GM15510 (cell line): ENCODE data around the gene TSPAN14.

Source experiments
- POLR2A ChIP-seq: IDR thresholded peaks from 3 replicates; pipeline ENCODE4 v1.6.1; 2011; ENCODE audit warnings: borderline replicate concordance; ENCODE audit not compliant: insufficient read length; ENCODE audit errors: extremely low read depth

TSPAN14 gene

GRCh38 chr10:80466724-80467326, 12.7 kb downstream of the TSPAN14 start:
- no peak for TF ChIP-seq POLR2A

GRCh38 chr10:80468002-80468401, 13.9 kb downstream of the TSPAN14 start:
- TF ChIP-seq POLR2A: no peak

DNA sequence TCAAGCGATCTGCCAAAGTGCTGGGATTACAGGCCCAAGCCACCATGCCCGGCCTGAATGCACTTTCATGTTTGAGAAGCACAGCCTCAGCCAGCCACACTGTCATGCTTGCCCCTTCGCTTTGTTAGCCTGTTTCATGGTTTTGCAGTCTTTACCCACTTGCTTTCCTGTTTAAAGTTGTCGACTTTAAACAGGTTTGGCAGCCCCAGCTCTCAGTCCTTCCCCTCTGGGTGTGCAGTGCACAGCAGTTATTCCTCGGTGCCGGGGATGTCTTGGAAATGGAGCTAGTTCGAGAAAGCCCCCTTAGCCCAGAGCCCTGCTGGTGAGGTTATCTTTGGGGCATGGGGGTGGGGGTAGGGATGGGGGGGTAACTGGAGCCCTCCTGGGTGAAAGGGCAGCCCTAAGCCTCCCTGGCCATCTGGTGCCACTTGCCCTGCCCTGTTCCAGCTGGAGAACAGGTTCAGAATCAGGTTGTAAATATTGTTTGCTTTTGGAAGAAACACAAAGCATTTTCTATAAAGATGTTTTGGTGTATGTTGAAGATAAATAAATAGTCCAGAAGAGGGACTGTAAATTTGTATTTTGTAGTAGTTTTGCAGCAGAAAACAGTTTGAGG, 14.8 kb downstream of the TSPAN14 start:
- no peak for TF ChIP-seq POLR2A

DNA sequence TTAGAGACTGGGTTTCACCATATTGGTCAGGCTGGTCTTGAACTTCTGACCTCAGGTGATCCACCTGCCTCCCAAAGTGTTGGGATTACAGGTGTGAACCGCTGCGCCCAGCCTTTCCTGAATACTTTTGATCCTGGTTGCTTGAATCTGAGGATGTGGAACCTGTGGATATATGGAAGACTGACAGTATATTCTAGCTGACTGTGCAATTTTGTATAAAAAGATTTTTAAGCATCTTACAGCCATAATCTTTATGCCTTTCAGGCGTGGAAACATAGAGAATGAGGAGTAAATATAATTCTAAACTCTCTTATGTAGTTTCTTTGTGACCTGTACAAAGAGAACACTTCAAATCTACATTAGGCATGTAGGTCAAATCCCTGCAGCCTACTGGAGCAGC, 16.2 kb downstream of the TSPAN14 start:
- TF ChIP-seq POLR2A: no peak

DNA sequence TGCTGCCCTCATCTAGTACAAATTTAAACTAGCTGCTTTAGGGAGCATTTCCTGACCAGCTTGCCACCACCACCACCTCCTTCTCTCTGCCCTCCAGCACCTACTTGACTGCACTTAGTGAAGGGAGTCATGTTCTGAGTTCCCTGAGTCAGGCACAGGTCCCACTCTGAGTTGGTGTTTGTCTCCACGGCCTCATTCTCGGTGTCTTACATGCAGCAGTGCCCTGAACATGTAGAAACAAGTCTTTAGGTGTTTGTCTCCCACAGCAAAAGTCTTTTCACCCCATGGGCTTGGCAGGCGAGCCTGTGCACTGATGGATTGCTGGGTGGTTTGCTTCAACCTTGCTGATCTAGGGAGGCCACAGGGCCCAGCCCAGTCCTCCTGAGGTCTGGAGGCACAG, 16.9 kb downstream of the TSPAN14 start:
- TF ChIP-seq POLR2A: no peak

DNA sequence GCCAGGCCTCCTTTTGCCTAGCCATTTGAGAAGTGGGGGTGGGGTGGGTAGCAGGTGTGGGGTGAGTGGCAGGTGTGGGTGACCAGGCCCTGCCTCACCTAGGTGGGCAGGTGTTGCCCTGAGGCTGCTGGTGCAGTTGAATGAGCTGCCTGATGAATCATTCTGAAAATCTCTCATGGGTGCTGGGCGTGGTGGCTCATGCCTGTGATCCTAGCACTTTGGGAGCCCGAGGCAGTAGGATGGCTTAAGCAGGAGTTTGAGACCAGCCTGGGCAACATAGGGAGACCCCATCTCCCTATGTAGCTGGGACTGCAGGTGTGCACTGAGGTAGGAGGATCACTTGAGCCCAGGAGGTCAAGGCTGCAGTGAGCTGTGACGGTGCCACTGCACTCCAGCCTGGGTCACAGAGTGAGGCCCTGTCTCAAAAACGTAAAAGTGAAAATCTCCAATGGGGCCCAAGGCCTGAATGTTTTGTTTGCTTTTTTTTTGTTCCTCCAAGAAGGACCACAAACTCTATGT, 17.7 kb downstream of the TSPAN14 start:
- TF ChIP-seq POLR2A: no peak

DNA sequence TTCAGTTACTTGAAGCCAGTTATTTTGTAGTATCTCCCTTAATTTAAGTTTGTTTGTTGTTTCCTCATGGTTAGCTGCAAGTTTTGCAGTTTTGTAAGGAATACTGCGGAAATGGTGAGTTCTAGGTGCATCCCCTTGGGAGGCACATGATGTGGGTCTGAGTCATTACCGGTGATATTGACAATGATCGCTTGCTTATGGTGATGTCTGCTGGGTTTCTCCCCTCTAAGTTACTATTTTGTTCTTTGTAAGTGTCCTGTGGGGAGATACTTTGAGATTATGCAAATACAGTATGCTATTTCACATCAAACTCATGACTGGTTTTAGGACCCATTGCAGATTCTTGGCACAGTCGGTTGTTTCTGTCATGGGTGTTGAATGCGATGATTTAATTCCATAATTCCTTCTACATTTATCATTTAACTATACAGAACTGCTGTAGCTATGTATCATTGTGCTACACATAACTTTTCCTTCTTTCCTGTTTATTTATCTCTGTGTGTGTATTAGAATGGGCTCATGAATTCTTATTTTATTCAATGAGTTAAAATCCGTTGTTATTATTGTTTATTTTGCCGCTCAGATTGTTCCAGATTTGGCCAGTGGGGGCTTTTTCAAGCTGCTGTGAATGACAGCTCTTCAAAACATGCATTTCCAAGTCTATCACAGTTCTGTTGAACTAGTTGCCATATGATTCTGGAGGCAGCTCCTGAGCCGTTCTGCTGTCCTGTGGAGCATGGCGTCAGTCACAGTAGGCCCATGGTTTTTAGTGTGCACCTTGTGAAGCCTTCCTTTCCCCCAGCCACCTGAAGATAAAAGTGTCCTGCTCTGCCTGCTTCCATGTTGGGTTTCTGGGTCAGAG, 18.4 kb downstream of the TSPAN14 start:
- no peak for TF ChIP-seq POLR2A

GRCh38 chr10:80473096-80473657, 19.1 kb downstream of the TSPAN14 start:
- no peak for TF ChIP-seq POLR2A

GRCh38 chr10:80473692-80474596, 19.8 kb downstream of the TSPAN14 start:
- no peak for TF ChIP-seq POLR2A

DNA sequence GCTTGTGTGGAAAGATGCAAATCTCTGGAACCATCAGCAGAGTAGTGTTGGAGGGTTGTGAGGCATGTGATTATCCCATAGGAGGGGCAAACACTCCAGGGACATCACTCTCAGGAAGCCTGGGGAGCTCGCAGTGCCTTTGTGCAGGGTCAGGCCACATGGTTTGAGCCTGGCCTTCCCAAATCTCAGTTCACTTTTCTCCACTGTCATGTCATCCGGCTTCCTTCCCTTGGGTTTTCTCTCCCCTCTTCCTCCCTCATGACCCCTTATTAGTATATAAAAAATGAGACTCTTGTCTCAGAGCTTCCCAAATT, 20.4 kb downstream of the TSPAN14 start:
- TF ChIP-seq POLR2A: no peak

- TF ChIP-seq POLR2A: no peak
These were observed 20.8 kb downstream of the TSPAN14 start for GRCh38 chr10:80474941-80475340.

DNA sequence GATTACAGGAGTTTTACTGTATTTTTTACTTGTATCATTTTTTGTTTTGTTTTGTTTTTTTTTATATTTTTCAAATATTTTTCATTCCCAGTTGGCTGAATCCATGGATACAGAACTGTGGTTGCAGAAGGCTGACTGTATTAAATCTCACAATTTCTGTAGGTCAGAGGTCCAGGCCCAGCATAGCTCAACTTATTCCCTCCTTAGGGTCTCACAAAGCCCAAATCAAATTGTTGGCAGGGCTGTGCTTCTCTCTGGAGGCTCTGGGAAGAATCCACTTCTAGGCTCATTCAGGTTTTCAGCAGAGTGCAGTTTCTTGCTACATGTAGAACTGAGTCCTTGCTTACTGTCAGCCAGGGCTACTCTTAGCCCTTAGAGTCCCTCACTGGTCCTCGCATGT, 22.6 kb downstream of the TSPAN14 start:
- TF ChIP-seq POLR2A: no peak

GRCh38 chr10:80477813-80478212, 23.7 kb downstream of the TSPAN14 start:
- TF ChIP-seq POLR2A: no peak

- no peak for TF ChIP-seq POLR2A
These were observed 26.7 kb downstream of the TSPAN14 start for GRCh38 chr10:80480852-80481251.
